Measurements from ENCODE around the gene PAGR1. TPM values are rescaled to one million over a fixed set of nuclear protein-coding genes. Genes with fewer than 3 reads are reported as not detected.

The PAGR1 gene
- total RNA-seq, 3 donors from 2014 or later: 26.6 to 40.5 (median 29.8) TPM

DNA sequence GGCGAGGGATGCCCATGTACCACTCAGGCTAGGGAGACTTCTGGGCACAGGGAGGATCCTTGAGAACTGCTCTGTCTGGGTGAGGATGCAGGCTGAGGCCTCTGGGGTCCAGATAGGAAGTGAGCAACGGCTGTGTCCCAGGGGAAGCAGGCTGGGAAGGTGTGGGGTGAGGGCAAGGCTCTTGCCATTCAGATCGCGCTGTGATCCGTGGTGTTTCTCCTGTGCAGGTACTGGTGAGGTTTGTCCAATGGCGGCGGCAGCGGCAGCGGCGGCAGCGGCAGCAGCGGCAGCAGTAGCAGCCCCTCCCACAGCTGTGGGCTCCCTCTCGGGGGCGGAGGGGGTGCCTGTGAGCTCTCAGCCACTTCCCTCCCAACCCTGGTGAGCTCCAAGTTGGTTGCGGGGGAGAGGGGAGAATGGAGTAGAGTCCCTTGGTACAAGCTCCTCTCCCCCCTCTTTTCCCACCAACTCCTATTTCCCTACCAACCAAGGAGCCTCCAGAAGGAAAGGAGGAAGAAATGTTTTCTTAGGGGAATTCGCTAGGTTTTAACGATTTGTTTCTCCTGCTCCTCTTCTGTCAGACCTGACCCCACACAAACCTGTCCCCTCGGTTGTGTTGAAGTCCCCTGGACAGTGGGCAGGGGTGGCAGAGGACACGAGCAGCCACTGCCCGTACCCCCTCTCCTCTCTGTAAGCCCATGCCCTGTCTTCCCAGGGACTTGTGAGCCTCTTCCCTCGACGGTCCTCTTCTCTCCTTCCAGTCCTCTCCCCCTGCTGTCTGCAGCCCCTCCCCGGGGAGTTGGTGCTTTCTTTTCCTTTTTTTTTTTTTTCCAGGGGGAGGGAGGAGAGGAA lies 5.9 kb upstream of the PAGR1 start:
- no peak for TF ChIP-seq POLR2AphosphoS5 (IDR thresholded peaks at IDR 0.05)
- TF ChIP-seq POLR2A (IDR thresholded peaks at IDR 0.05): no peak
- no peak for TF ChIP-seq CTCF (IDR thresholded peaks at IDR 0.05)
- intact Hi-C loops (cut with DNase I; ENCODE audit: low total_unique reads): loop anchor here (10.0 kb wide), 1 partner anchor 55 kb away; the partner anchor contains the start of gene CDIPT
- Histone ChIP-seq H3K27me3 (no peaks in the 10 kb centered on the region), H3K27ac (peak overlapping the region; percentile 89 to 99), H3K36me3 (no peaks in the 10 kb centered on the region), H3K4me3 (no peak overlapping the region), H3K4me1 (peaks cover 8 to 23% of the 10 kb centered on the region in 2 donors), H3K9me3 (no peaks in the 10 kb centered on the region)
- DNase-seq (ENCODE audit: low spot score in 2 of 2): no peak

GRCh38 chr16:29810699-29811169 lies 5.2 kb upstream of the PAGR1 start:
- peak overlapping the region; percentile 42 to 70 (median 59) for H3K4me3 ChIP-seq
- no peaks in the 10 kb centered on the region for H3K9me3 ChIP-seq
- peaks cover 8 to 23% of the 10 kb centered on the region in 2 donors for H3K4me1 ChIP-seq
- no peaks in the 10 kb centered on the region for H3K36me3 ChIP-seq
- DNase-seq (ENCODE audit: low spot score in 2 of 2): no peak
- H3K27ac ChIP-seq: peak overlapping the region; percentile 89 to 99
- intact Hi-C loops (cut with DNase I; ENCODE audit: low total_unique reads): no loop called here
- H3K27me3 ChIP-seq: no peaks in the 10 kb centered on the region
- no peak for TF ChIP-seq CTCF (IDR thresholded peaks at IDR 0.05)
- no peak for TF ChIP-seq POLR2A (IDR thresholded peaks at IDR 0.05)
- no peak for TF ChIP-seq POLR2AphosphoS5 (IDR thresholded peaks at IDR 0.05)

DNA sequence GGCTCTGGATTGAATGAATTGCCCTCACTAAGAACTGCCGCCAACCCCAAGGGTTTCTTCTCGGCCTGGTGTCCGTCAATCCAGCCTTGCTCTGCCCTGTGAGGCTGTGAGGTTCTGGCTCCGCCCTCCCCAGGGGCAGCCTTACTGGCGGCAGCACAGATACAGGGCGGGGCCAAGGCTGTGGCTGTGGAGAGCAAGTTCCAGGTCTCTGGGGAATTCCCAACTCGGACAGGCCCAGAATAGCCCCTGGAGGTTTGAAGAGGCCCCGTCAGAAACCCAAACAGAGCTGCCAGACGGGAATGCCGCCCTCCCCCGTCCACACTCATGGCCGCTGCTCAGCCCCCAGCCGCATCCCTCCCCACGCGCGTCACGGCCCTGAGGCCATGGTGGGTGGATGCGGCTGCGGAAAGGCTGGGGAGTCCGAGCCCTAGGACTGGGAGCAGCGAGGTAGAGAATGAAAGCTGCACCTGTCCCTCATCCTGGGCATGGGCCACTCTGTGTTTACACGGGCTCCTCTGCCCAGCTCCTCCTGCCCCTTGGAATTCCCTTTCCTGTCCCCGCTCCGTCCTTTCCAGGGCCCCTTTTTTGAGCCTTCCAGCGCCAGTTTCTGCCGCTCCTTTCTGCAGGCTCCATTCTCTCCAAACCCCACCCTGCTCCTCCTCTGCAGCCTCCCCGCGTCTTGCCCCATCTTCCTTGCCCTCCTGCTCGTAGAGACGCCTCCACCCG lies 4.6 kb upstream of the PAGR1 start:
- no peaks in the 10 kb centered on the region for H3K27me3 ChIP-seq
- H3K36me3 ChIP-seq: no peaks in the 10 kb centered on the region
- intact Hi-C loops (cut with DNase I; ENCODE audit: low total_unique reads): no loop called here
- H3K4me3 ChIP-seq: peak overlapping the region; percentile 42 to 70 (median 59)
- peaks cover 8 to 23% of the 10 kb centered on the region in 2 donors for H3K4me1 ChIP-seq
- peak overlapping the region; percentile 89 to 99 for H3K27ac ChIP-seq
- TF ChIP-seq POLR2AphosphoS5 (IDR thresholded peaks at IDR 0.05) (peak in 1 of 3 donors; percentile 77), POLR2A (IDR thresholded peaks at IDR 0.05) (no peak)
- no peaks in the 10 kb centered on the region for H3K9me3 ChIP-seq
- peak; percentile 92 to 96 for DNase-seq (ENCODE audit: low spot score in 2 of 2)

DNA sequence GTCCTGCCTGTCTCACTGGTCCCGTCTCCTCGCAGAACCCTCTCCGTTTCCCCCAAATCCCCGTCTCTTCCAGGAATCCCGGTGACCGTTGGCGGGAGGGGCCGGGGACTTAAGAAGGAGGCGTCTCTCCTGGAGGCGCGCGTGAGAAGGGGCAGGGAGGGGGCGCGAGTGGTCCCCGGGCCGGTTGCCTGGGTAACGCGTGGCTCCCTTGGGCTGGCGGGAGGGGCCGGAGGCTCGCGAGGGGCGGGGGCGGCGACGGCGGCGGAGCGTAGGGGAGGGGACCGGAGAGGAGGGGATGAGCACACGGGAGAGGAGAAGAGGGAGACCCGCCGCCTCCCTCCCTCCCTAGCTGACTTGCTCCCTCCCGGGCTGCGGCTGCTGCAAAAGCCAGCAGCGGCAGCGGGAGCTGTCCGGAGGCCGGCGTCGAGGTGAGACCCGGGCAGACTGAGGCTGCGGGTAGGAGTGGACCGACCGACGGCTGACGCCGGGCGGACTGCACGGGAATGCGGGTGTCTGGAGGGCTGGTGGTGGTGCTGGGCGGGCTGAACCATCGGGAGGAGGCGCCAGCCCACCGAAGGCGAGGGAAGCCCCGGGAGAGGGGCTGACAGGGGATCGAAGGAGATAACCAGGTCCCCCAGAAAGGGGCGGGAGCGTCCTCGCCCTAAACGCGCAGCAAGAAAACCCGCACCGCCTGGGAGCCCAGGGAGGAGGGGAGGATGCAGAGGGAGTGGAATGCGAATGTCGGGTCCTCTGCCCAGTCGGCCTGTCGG lies 3.9 kb upstream of the PAGR1 start, which contains the start of gene PRRT2:
Gene PRRT2 (plus strand): TSS at position 298 of the 770 bp plus-strand sequence. CDS start 862 bp downstream, outside the sequence.
- no peaks in the 10 kb centered on the region for H3K36me3 ChIP-seq
- H3K4me3 ChIP-seq: peak within 1 kb of the TSS; percentile 42 to 70 (median 59)
- intact Hi-C loops (cut with DNase I; ENCODE audit: low total_unique reads): no loop called here
- peak within 1 kb of the TSS; percentile 89 to 99 for H3K27ac ChIP-seq
- peaks cover 8 to 23% of the 10 kb centered on the region in 2 donors for H3K4me1 ChIP-seq
- H3K27me3 ChIP-seq: no peaks in the 10 kb centered on the region
- TF ChIP-seq CTCF (IDR thresholded peaks at IDR 0.05) (no peak), POLR2AphosphoS5 (IDR thresholded peaks at IDR 0.05) (no peak), POLR2A (IDR thresholded peaks at IDR 0.05) (no peak)
- no peaks in the 10 kb centered on the region for H3K9me3 ChIP-seq
- DNase-seq (ENCODE audit: low spot score in 2 of 2): no peak

Data from breast epithelium (tissue), 4 donors.